Cardiac fibroblast (primary cell): Measurements from ENCODE around the gene HRCT1.

ENCODE experiments used
- DNase-seq, 2 donors: peaks; one replicate each; pipeline versions ENCODE4 v3.0.0 to v3.0.0-alpha.2; 2010; ENCODE audit warnings: low read depth in 2 of 2
- H3K4me3 ChIP-seq, 2 donors: replicated peaks in 1 of 2; 1 replicate in 1 of 2; 2 replicates in 1 of 2; pipeline ENCODE4 v1.5.1; 2011; ENCODE audit warnings: low read depth in 2 of 2, low read length in 2 of 2, mild to moderate bottlenecking in 2 of 2, moderate library complexity in 1 of 2
- TF ChIP-seq, protein P1 (sequence below): IDR thresholded peaks from one replicate; pipeline ENCODE4 v1.5.1; 2011; ENCODE audit warnings: low read depth, mild to moderate bottlenecking, low read length, inconsistent platforms

Gene HRCT1

GRCh38 chr9:35915681-35916294 lies 9.8 kb downstream of the HRCT1 start:
- no peak overlapping the region for H3K4me3 ChIP-seq
- no peak for DNase-seq
- TF ChIP-seq, protein P1, sequence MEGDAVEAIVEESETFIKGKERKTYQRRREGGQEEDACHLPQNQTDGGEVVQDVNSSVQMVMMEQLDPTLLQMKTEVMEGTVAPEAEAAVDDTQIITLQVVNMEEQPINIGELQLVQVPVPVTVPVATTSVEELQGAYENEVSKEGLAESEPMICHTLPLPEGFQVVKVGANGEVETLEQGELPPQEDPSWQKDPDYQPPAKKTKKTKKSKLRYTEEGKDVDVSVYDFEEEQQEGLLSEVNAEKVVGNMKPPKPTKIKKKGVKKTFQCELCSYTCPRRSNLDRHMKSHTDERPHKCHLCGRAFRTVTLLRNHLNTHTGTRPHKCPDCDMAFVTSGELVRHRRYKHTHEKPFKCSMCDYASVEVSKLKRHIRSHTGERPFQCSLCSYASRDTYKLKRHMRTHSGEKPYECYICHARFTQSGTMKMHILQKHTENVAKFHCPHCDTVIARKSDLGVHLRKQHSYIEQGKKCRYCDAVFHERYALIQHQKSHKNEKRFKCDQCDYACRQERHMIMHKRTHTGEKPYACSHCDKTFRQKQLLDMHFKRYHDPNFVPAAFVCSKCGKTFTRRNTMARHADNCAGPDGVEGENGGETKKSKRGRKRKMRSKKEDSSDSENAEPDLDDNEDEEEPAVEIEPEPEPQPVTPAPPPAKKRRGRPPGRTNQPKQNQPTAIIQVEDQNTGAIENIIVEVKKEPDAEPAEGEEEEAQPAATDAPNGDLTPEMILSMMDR: no peak

DNA sequence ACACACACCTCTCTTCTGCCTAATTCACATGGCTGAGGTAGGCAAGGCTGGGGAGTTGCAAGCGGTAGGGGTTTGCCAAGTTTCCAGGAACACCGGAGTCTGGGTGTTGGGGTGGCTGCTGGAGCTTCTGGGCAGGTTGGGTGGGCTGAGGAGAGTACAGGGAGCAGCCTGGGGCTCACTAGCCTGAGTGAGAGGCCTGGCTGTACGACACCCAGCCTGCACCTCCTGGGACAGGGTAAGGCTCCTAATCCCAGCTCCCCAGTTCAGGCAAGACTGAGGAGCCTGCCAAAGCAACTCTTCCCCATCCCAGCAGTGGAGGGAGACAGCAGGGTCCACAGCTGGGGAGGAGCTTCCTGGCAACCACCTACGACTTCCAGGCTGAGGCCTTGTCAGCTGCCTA lies 11.3 kb downstream of the HRCT1 start:
- no peak for DNase-seq
- no peak overlapping the region for H3K4me3 ChIP-seq
- TF ChIP-seq, protein P1: no peak

DNA sequence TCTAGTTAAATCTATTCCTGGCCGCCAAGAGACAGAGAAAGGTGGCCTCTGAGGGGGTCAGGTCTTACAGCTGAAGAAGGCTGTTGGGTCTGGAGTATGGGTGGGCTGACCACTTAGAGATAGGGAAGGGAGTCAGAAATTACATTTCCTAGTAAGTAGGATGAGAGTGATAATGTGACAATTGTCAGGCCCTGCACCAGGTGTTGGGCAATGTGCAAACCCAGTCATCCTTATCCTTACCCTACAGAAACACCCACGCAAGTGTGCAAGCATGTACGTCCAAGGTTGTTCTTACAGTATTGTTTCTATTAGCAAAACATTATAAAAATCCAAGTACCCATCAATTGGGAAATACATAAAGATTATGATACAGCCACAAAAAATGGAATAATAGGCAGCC lies 12.8 kb downstream of the HRCT1 start:
- DNase-seq: no peak
- no peak overlapping the region for H3K4me3 ChIP-seq
- TF ChIP-seq, protein P1: no peak

GRCh38 chr9:35919212-35920008 lies 13.4 kb downstream of the HRCT1 start:
- DNase-seq: no peak
- TF ChIP-seq, protein P1: no peak
- H3K4me3 ChIP-seq: no peak overlapping the region

GRCh38 chr9:35920051-35920620 lies 14.1 kb downstream of the HRCT1 start:
- H3K4me3 ChIP-seq: no peak overlapping the region
- DNase-seq: no peak
- TF ChIP-seq, protein P1: no peak

DNA sequence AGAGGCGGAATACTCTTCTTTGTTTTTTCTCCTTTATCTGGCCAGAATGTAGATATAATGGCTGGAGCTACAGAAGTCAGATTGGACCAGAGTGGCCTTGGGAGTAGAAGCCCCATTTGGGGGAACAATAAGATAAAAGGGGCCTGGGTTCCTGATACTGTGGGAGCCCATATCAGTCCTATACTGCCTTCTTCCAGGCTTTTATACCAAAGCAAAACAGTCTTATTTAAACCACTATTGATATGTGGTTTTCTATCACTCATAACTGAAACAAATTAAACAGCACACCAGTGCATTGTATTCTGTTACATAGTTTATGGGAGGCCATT lies 17.6 kb downstream of the HRCT1 start:
- no peak for DNase-seq
- no peak overlapping the region for H3K4me3 ChIP-seq
- TF ChIP-seq, protein P1: no peak
